GM18951 (cell line): Measurements from ENCODE around the gene TNC.

ENCODE experiments used
- POLR2A ChIP-seq: IDR thresholded peaks from 4 replicates; pipeline ENCODE4 v1.6.1; 2011; ENCODE audit warnings: mild to moderate bottlenecking; ENCODE audit not compliant: insufficient read length, insufficient read depth; ENCODE audit errors: extremely low read depth
- in situ Hi-C: fragments of 300-500 bp; cut with MboI; formaldehyde crosslinking; loops from one replicate; pipeline ENCODE4 v1.12.0; 2022; ENCODE audit warnings: low sequenced_read_pairs, mixed read lengths, inconsistent platforms; ENCODE audit not compliant: unreplicated experiment

The TNC gene

GRCh38 chr9:115039516-115040120 is 78.3 kb downstream of the TNC start:
- in situ Hi-C loops: no loop called here
- no peak for TF ChIP-seq POLR2A

DNA sequence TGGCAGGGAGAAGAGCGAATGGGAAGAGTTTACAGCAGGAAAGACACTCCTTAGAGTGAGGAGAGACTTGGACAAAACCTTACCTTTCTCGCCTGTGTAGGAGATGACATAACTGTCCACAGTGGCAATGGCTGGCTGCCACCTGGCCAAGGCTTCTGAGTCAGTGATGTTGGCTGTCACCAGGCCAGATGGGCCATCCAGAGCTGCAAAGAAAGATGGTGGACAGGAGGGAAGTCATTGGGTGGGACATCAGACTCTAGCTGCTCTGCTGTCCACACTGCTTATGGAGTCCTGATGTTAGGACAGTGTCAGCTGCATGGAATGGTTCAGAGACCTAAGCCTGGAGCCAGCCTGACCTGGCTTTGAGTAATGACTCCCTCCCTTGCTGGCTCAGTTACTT is 79.8 kb downstream of the TNC start:
- no peak for TF ChIP-seq POLR2A
- in situ Hi-C loops: no loop called here

- in situ Hi-C loops: no loop called here
- no peak for TF ChIP-seq POLR2A
Measured at GRCh38 chr9:115036691-115037090, 81.3 kb downstream of the TNC start.

- no peak for TF ChIP-seq POLR2A
- in situ Hi-C loops: no loop called here
Measured at GRCh38 chr9:115035841-115036612, 81.9 kb downstream of the TNC start.

DNA sequence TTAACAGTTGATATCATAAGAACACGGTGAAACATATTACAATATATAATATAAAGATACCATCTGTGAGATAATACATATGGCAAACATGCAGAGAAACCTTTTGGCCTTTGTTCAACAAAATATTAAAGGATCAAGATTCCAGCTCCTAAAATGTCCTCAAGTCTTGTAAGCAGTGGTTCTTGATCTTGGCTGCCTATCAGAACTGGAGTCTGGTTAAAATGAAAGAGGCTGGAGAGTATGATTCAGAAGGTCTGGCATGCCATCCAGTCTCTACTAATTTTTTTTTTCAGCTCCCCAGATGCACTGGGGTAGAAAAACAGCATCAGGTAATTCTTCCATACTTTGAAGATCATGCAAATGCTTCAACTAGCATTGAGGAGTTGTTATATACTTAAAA is 83.2 kb downstream of the TNC start:
- in situ Hi-C loops: no loop called here
- TF ChIP-seq POLR2A: no peak

DNA sequence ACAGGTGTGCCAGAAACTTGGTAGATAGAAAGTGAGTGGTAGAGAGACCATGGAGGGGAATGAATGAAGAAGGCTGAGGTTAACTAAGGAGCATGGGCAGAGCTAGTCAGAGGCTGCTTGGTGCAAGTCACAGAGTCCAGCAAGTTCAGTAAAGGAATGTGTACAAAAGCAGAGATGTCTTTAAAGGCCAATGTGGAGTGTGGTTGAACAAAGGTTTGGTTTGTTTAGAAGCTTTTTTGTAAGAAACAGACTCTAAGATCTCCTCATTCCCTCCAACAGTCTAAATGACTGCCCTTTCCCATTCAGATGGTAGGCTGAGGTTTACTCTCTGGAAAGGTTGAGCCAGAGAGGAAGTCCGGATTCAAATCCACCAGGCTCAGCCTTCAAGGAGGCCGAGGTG is 84.2 kb downstream of the TNC start:
- in situ Hi-C loops: no loop called here
- TF ChIP-seq POLR2A: no peak

- in situ Hi-C loops: no loop called here
- no peak for TF ChIP-seq POLR2A
Measured at GRCh38 chr9:115032296-115032695, 85.7 kb downstream of the TNC start.

DNA sequence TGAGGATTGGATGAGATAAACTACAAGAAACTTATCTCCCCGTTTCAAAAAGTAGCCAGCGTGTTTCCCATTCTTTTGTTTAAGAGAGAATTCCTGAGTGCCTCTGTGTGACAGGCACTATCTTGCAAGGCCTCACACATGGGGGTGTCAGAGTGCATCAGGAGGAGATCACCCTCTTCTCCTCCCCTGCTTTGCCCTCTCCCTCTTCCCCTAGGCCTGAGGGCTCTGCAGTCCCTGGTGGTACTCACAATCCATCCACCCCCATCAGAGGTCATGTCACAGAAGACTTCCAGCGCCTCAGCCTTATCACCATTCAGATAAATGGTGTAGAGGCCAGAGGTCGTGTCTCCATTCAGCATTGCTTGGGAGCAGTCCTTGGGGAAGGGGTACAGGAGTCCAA is 88.0 kb downstream of the TNC start:
- TF ChIP-seq POLR2A: no peak
- in situ Hi-C loops: no loop called here

- no peak for TF ChIP-seq POLR2A
Measured at GRCh38 chr9:115025721-115026120, 92.2 kb downstream of the TNC start.

GRCh38 chr9:115024925-115025535 is 92.9 kb downstream of the TNC start:
- in situ Hi-C loops: no loop called here
- no peak for TF ChIP-seq POLR2A

More at GRCh38 chr9:115025721-115026120, 92.2 kb downstream of the TNC start:
- in situ Hi-C loops: no loop called here

GRCh38 chr9:115022760-115023434 is 95.1 kb downstream of the TNC start:
- in situ Hi-C loops: no loop called here

GRCh38 chr9:115018547-115019435 is 99.2 kb downstream of the TNC start:
- TF ChIP-seq POLR2A: no peak
- in situ Hi-C loops: no loop called here

More at GRCh38 chr9:115022760-115023434, 95.1 kb downstream of the TNC start:
- TF ChIP-seq POLR2A: no peak

DNA sequence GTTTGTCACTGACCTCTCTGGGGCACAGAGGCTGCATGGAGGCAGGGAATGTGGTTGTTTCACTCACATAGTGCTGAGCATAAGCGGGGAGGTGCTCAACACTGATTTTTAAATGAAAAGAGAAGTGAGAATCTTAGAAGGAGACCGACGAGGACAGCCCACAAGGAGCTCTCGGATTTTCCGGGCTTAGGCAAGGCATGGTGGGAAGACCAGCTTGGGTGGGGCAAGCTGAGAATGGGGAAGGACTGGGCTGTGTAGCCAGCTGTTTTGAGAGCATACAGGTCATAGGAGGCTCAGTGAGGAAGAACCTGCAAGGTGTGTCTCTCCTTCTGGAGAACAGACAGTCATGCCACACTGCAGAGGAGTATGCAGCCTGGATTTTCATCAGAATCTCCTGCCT is 101.6 kb downstream of the TNC start:
- in situ Hi-C loops: no loop called here
- no peak for TF ChIP-seq POLR2A
